ENCODE data around the gene VASP. TPM values are rescaled to one million over a fixed set of nuclear protein-coding genes. Genes with fewer than 3 reads are reported as not detected.

Gene VASP
- total and polyA plus RNA-seq, 2 donors = 61.2 to 138 TPM

DNA sequence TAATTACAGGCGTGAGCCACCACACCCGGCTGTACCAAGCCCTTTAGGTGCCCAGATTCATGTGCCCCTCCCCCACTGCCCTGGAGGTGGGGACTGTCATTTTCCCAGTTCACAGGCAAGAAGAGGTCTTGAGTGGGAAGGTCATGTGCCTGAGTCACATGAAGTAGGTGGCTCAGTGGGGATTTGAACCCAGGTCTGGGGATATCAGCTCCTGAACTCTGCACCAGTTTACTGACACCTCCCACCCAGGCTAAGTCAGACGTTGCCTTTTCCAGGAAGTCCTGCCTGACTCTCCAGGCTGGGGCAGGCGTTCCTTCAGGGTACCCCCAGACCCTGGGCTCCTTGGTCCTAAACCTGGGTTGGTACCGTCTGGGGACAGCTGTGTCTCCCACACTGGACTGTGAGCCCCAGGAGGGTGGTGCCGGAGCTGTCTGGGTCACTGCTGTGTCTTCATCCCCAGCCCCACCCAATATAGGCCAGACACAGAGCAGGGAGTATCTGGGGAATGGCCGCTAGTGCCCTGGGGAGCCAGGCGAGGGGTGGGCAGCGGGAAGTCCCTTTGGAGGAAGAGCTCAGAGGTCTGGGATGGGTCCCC lies 8.6 kb downstream of the VASP start:
- no peak for DNase-seq (ENCODE audit: low read depth in 6 of 9, low spot score in 9 of 9)
- H3K4me1 ChIP-seq (ENCODE audit: control insufficient read depth in 2 of 2, insufficient read depth in 2 of 2, low read length in 2 of 2) = peaks cover 10 to 18% of the 10 kb centered on the region in 2 donors
- WGBS = 91% methylated on average over 9 of the region's 9 CpGs
- H3K36me3 ChIP-seq (ENCODE audit: control insufficient read depth in 2 of 2, insufficient read depth in 2 of 2, low read length in 1 of 2) = peaks cover 25 to 51% of the 10 kb centered on the region in 2 donors
- no peaks in the 10 kb centered on the region for H3K27me3 ChIP-seq (ENCODE audit: control insufficient read depth in 2 of 2, insufficient read depth in 1 of 2, low read length in 1 of 2)
- peak overlapping the region in 1 of 2 donors; percentile 27 for H3K27ac ChIP-seq (ENCODE audit: low read depth in 1 of 2, low read length in 1 of 2)
- no peak overlapping the region for H3K4me3 ChIP-seq (ENCODE audit: low read length in 2 of 2)
- no peaks in the 10 kb centered on the region for H3K9me3 ChIP-seq (ENCODE audit: control insufficient read depth in 2 of 2, insufficient read depth in 1 of 2, low read length in 1 of 2)

DNA sequence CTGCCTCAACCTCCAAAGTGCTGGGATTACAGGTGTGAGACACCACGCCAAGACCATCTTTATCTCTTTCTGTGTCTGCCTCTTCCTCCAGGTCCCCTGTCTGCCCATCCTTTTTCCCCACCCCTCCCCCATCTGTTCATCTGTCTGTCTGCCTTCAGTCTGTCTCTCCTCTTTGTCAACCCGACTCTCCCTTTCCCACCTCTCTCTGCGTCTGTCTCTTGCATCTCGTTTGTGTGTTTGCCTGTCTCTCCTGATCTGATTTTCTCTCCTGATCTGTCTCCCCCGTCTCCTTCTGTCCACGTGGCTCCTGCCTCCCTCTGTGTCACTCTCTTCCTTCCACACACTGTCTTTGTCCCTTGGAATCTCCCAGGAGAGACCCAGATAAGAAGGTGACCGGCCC lies 10.0 kb downstream of the VASP start:
- no peak overlapping the region for H3K27ac ChIP-seq (ENCODE audit: low read depth in 1 of 2, low read length in 1 of 2)
- H3K9me3 ChIP-seq (ENCODE audit: control insufficient read depth in 2 of 2, insufficient read depth in 1 of 2, low read length in 1 of 2) = no peaks in the 10 kb centered on the region
- 93% methylated on average over 7 of the region's 7 CpGs for WGBS
- H3K36me3 ChIP-seq (ENCODE audit: control insufficient read depth in 2 of 2, insufficient read depth in 2 of 2, low read length in 1 of 2) = peaks cover 37 to 62% of the 10 kb centered on the region in 2 donors
- no peak overlapping the region for H3K4me3 ChIP-seq (ENCODE audit: low read length in 2 of 2)
- peaks cover 10 to 18% of the 10 kb centered on the region in 2 donors for H3K4me1 ChIP-seq (ENCODE audit: control insufficient read depth in 2 of 2, insufficient read depth in 2 of 2, low read length in 2 of 2)
- H3K27me3 ChIP-seq (ENCODE audit: control insufficient read depth in 2 of 2, insufficient read depth in 1 of 2, low read length in 1 of 2) = no peaks in the 10 kb centered on the region
- DNase-seq (ENCODE audit: low read depth in 6 of 9, low spot score in 9 of 9) = no peak

DNA sequence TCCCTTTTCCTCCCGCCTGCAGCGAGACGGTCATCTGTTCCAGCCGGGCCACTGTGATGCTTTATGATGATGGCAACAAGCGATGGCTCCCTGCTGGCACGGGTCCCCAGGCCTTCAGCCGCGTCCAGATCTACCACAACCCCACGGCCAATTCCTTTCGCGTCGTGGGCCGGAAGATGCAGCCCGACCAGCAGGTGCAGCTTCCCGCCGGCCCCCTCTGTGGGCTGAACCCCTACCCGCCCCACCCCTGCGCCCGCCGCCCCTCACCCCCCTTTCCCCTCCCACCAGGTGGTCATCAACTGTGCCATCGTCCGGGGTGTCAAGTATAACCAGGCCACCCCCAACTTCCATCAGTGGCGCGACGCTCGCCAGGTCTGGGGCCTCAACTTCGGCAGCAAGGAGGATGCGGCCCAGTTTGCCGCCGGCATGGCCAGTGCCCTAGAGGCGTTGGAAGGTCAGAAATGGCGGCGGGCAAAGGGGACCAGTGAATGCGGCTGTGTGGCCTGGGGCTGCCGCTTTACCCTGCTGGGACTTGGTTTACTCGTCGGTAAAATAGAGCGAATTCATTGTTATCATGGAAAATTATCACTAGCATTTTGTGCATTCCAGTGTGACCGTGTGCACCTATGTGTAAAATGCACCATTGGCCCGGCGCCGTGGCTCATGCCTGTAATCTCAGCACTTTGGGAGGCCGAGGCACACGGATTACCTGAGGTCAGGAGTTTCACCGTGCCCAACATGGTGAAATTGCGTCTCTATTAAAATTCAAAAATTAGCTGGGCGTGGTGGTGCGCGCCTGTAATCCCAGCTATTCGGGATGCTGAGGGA lies 10.6 kb downstream of the VASP start:
- no peak overlapping the region for H3K27ac ChIP-seq (ENCODE audit: low read depth in 1 of 2, low read length in 1 of 2)
- peaks cover 43 to 67% of the 10 kb centered on the region in 2 donors for H3K36me3 ChIP-seq (ENCODE audit: control insufficient read depth in 2 of 2, insufficient read depth in 2 of 2, low read length in 1 of 2)
- no peaks in the 10 kb centered on the region for H3K9me3 ChIP-seq (ENCODE audit: control insufficient read depth in 2 of 2, insufficient read depth in 1 of 2, low read length in 1 of 2)
- H3K27me3 ChIP-seq (ENCODE audit: control insufficient read depth in 2 of 2, insufficient read depth in 1 of 2, low read length in 1 of 2) = no peaks in the 10 kb centered on the region
- 96% methylated on average over 50 of the region's 50 CpGs for WGBS
- H3K4me3 ChIP-seq (ENCODE audit: low read length in 2 of 2) = no peak overlapping the region
- peaks cover 10 to 18% of the 10 kb centered on the region in 2 donors for H3K4me1 ChIP-seq (ENCODE audit: control insufficient read depth in 2 of 2, insufficient read depth in 2 of 2, low read length in 2 of 2)
- DNase-seq (ENCODE audit: low read depth in 6 of 9, low spot score in 9 of 9) = no peak

DNA sequence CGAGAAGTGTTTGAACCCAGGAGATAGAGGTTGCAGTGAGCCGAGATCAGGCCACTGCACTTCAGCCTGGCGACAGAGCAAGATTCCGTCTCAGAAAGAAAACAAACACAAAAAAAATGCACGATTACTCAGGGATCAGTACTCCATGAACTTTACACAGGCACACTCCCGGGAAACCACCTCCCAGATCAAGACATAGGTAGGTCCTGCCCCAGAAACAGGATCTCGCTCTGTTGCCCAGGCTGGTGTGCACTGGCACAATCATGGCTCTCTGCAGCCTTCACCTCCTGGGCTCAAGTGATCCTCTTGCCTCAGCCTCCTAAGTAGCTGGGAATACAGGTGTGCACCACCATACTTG lies 11.2 kb downstream of the VASP start:
- no peak overlapping the region for H3K27ac ChIP-seq (ENCODE audit: low read depth in 1 of 2, low read length in 1 of 2)
- 96% methylated on average over 7 of the region's 7 CpGs for WGBS
- H3K4me3 ChIP-seq (ENCODE audit: low read length in 2 of 2) = no peak overlapping the region
- no peaks in the 10 kb centered on the region for H3K9me3 ChIP-seq (ENCODE audit: control insufficient read depth in 2 of 2, insufficient read depth in 1 of 2, low read length in 1 of 2)
- no peaks in the 10 kb centered on the region for H3K27me3 ChIP-seq (ENCODE audit: control insufficient read depth in 2 of 2, insufficient read depth in 1 of 2, low read length in 1 of 2)
- peaks cover 10 to 18% of the 10 kb centered on the region in 2 donors for H3K4me1 ChIP-seq (ENCODE audit: control insufficient read depth in 2 of 2, insufficient read depth in 2 of 2, low read length in 2 of 2)
- peaks cover 46 to 67% of the 10 kb centered on the region in 2 donors for H3K36me3 ChIP-seq (ENCODE audit: control insufficient read depth in 2 of 2, insufficient read depth in 2 of 2, low read length in 1 of 2)
- DNase-seq (ENCODE audit: low read depth in 6 of 9, low spot score in 9 of 9) = no peak

DNA sequence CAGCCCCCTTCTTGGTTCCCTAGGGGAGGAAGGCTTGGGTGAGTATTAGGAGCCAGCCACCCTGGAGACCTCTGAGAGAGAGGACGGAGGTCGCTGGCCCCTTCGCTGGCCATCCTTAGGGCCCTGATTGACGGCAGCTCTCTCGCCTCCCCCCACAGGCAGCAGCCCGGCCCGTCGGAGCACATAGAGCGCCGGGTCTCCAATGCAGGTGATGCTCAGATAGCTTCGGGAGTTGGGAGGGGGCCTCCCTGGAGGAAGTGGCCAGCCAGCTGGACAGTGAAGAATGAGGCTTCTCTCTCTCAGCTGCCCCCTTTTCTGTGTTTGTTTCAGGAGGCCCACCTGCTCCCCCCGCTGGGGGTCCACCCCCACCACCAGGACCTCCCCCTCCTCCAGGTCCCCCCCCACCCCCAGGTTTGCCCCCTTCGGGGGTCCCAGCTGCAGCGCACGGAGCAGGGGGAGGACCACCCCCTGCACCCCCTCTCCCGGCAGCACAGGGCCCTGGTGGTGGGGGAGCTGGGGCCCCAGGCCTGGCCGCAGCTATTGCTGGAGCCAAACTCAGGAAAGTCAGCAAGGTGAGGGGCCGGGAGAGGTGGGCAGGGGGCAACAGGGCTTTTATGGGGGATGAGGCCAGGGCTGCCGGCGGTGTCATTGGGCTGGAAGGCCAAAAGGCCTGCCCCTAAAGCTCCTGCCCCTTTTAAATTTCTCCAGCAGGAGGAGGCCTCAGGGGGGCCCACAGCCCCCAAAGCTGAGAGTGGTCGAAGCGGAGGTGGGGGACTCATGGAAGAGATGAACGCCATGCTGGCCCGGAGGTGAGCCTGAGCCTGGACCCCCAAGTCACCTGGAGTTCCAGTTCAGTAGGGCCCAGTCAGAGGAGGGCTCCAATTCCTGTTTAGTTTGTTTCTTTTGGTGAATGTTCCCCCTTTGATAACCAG lies 15.0 kb downstream of the VASP start:
- no peaks in the 10 kb centered on the region for H3K4me1 ChIP-seq (ENCODE audit: control insufficient read depth in 2 of 2, insufficient read depth in 2 of 2, low read length in 2 of 2)
- no peak overlapping the region for H3K4me3 ChIP-seq (ENCODE audit: low read length in 2 of 2)
- H3K36me3 ChIP-seq (ENCODE audit: control insufficient read depth in 2 of 2, insufficient read depth in 2 of 2, low read length in 1 of 2) = peaks cover 71 to 80% of the 10 kb centered on the region in 2 donors
- 96% methylated on average over 24 of the region's 24 CpGs for WGBS
- no peak overlapping the region for H3K27ac ChIP-seq (ENCODE audit: low read depth in 1 of 2, low read length in 1 of 2)
- no peaks in the 10 kb centered on the region for H3K27me3 ChIP-seq (ENCODE audit: control insufficient read depth in 2 of 2, insufficient read depth in 1 of 2, low read length in 1 of 2)
- no peak for DNase-seq (ENCODE audit: low read depth in 6 of 9, low spot score in 9 of 9)
- no peaks in the 10 kb centered on the region for H3K9me3 ChIP-seq (ENCODE audit: control insufficient read depth in 2 of 2, insufficient read depth in 1 of 2, low read length in 1 of 2)

DNA sequence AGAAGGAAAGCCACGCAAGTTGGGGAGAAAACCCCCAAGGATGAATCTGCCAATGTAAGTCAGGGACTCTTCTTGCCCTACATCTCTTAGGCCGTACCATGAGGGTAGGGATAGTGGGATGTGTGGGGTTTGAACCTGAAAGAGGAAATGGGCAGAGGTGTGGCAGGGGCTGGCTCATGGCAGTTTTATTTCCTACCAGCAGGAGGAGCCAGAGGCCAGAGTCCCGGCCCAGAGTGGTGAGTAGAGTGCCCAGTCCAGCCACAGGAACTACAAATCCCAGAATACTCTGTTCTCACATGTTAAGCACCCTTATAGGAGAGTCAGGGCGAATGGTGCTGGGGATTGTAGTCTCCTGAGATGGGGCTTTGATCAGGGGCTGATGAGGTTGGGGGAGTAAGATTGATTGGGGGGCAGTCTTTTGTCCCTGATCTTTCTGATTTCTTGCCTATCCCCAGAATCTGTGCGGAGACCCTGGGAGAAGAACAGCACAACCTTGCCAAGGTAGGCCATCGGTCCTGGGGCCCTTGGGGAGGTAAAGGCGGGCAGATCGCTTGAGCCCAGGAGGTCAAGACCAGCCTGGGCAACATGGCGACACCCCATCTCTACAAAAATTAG lies 16.5 kb downstream of the VASP start:
- H3K27ac ChIP-seq (ENCODE audit: low read depth in 1 of 2, low read length in 1 of 2) = no peak overlapping the region
- 82% methylated on average over 9 of the region's 9 CpGs for WGBS
- no peaks in the 10 kb centered on the region for H3K9me3 ChIP-seq (ENCODE audit: control insufficient read depth in 2 of 2, insufficient read depth in 1 of 2, low read length in 1 of 2)
- DNase-seq (ENCODE audit: low read depth in 6 of 9, low spot score in 9 of 9) = peak in 8 of 9 donors; percentile 13 to 82 (median 61)
- peaks cover 0 to 8% of the 10 kb centered on the region in 2 donors for H3K27me3 ChIP-seq (ENCODE audit: control insufficient read depth in 2 of 2, insufficient read depth in 1 of 2, low read length in 1 of 2)
- no peak overlapping the region for H3K4me3 ChIP-seq (ENCODE audit: low read length in 2 of 2)
- H3K4me1 ChIP-seq (ENCODE audit: control insufficient read depth in 2 of 2, insufficient read depth in 2 of 2, low read length in 2 of 2) = peaks cover 0 to 2% of the 10 kb centered on the region in 2 donors
- peaks cover 59 to 66% of the 10 kb centered on the region in 2 donors for H3K36me3 ChIP-seq (ENCODE audit: control insufficient read depth in 2 of 2, insufficient read depth in 2 of 2, low read length in 1 of 2)

DNA sequence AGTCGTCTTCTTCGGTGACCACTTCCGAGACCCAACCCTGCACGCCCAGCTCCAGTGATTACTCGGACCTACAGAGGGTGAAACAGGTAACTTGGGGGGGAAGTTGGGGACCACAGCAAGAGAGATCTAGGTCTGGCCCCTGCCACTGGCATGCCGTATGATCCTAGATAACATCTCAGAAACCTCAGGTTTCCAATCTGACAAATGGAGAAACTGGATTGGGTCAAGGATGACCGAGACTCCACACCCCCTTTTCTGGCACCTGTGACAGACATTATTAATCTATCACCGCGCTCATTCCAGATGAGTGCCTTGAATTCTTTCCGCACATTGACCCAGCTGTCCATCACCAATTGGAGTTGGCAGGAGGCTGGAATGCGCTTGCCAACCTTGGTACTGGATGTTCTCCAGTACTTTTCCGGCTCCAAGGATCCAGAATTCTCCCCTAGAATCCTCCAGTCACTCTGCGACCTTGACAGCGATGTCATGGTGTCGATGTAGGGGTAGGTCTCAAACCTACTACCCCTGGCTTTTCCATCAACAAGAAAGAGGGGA lies 17.4 kb downstream of the VASP start:
- H3K4me1 ChIP-seq (ENCODE audit: control insufficient read depth in 2 of 2, insufficient read depth in 2 of 2, low read length in 2 of 2) = peaks cover 4 to 11% of the 10 kb centered on the region in 2 donors
- H3K27me3 ChIP-seq (ENCODE audit: control insufficient read depth in 2 of 2, insufficient read depth in 1 of 2, low read length in 1 of 2) = peaks cover 0 to 17% of the 10 kb centered on the region in 2 donors
- peaks cover 59 to 61% of the 10 kb centered on the region in 2 donors for H3K36me3 ChIP-seq (ENCODE audit: control insufficient read depth in 2 of 2, insufficient read depth in 2 of 2, low read length in 1 of 2)
- no peak overlapping the region for H3K4me3 ChIP-seq (ENCODE audit: low read length in 2 of 2)
- H3K9me3 ChIP-seq (ENCODE audit: control insufficient read depth in 2 of 2, insufficient read depth in 1 of 2, low read length in 1 of 2) = no peaks in the 10 kb centered on the region
- no peak overlapping the region for H3K27ac ChIP-seq (ENCODE audit: low read depth in 1 of 2, low read length in 1 of 2)
- WGBS = 99% methylated on average over 15 of the region's 15 CpGs
- no peak for DNase-seq (ENCODE audit: low read depth in 6 of 9, low spot score in 9 of 9)

DNA sequence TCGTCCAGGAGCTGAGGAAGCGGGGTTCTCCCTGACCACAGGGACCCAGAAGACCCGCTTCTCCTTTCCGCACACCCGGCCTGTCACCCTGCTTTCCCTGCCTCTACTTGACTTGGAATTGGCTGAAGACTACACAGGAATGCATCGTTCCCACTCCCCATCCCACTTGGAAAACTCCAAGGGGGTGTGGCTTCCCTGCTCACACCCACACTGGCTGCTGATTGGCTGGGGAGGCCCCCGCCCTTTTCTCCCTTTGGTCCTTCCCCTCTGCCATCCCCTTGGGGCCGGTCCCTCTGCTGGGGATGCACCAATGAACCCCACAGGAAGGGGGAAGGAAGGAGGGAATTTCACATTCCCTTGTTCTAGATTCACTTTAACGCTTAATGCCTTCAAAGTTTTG lies 18.9 kb downstream of the VASP start:
- Histone ChIP-seq H3K27me3 (ENCODE audit: control insufficient read depth in 2 of 2, insufficient read depth in 1 of 2, low read length in 1 of 2) (peaks cover 0 to 27% of the 10 kb centered on the region in 2 donors), H3K9me3 (ENCODE audit: control insufficient read depth in 2 of 2, insufficient read depth in 1 of 2, low read length in 1 of 2) (no peaks in the 10 kb centered on the region), H3K36me3 (ENCODE audit: control insufficient read depth in 2 of 2, insufficient read depth in 2 of 2, low read length in 1 of 2) (peaks cover 48 to 49% of the 10 kb centered on the region in 2 donors), H3K4me3 (ENCODE audit: low read length in 2 of 2) (no peak overlapping the region), H3K27ac (ENCODE audit: low read depth in 1 of 2, low read length in 1 of 2) (no peak overlapping the region), H3K4me1 (ENCODE audit: control insufficient read depth in 2 of 2, insufficient read depth in 2 of 2, low read length in 2 of 2) (peaks cover 4 to 11% of the 10 kb centered on the region in 2 donors)
- 94% methylated on average over 9 of the region's 9 CpGs for WGBS
- DNase-seq (ENCODE audit: low read depth in 6 of 9, low spot score in 9 of 9) = no peak
